HepG2 (cell line): Measurements from ENCODE around the gene KRT17.
"Not testable (repeated sequence)": the region's sequence is repeated elsewhere in the genome, so short reads cannot be mapped to it uniquely, and the experiment has no call there.

Experiments used
- ATF7-NPFF ChIP-seq: sonication (generic); formaldehyde crosslinking; IDR thresholded peaks from 2 replicates; pipeline ENCODE4 v1.8.1; 2023; ENCODE audit warnings: mild to moderate bottlenecking, low read depth, missing genetic modification reagents, moderate library complexity
- IRX3 ChIP-seq: sonication (generic); formaldehyde crosslinking; IDR thresholded peaks from 2 replicates; pipeline ENCODE4 v1.8.1; 2023; ENCODE audit warnings: mild to moderate bottlenecking, low read depth, missing genetic modification reagents, borderline replicate concordance
- KDM2A ChIP-seq: sonication (generic); formaldehyde crosslinking; IDR thresholded peaks from 2 replicates; pipeline ENCODE4 v1.4.0; 2020; ENCODE audit warnings: low read depth, missing genetic modification reagents, borderline replicate concordance
- RERE ChIP-seq: IDR thresholded peaks from 2 replicates; pipeline ENCODE4 v1.6.1; 2016; ENCODE audit warnings: low read depth, missing genetic modification reagents, missing compliant biosample characterization
- SMC3 ChIP-seq: IDR thresholded peaks from 2 replicates; pipeline ENCODE4 v1.6.1; 2011; ENCODE audit warnings: low read length, improper control_type of control experiment
- TFAP4 ChIP-seq: sonication (generic); IDR thresholded peaks from 2 replicates; pipeline ENCODE4 v1.6.1; 2016; ENCODE audit warnings: low read depth, borderline replicate concordance
- THAP8 ChIP-seq: sonication (generic); formaldehyde crosslinking; IDR thresholded peaks from 2 replicates; pipeline ENCODE4 v1.5.1; 2020; ENCODE audit warnings: missing genetic modification reagents, mild to moderate bottlenecking, borderline replicate concordance
- WIZ ChIP-seq: sonication (generic); formaldehyde crosslinking; IDR thresholded peaks from 2 replicates; pipeline ENCODE4 v1.5.1; 2020; ENCODE audit warnings: mild to moderate bottlenecking, missing genetic modification reagents
- ZNF333 ChIP-seq: sonication (generic); formaldehyde crosslinking; IDR thresholded peaks from 2 replicates; pipeline ENCODE4 v1.4.0; 2020; ENCODE audit warnings: mild to moderate bottlenecking, missing genetic modification reagents, borderline replicate concordance

- TF ChIP-seq KDM2A; ATF7-NPFF; IRX3; ZNF333 (CRISPR knock-in tag); THAP8 (CRISPR knock-in tag); WIZ (CRISPR knock-in tag); RERE (CRISPR knock-in tag); TFAP4; SMC3: not testable (repeated sequence)
Observed at GRCh38 chr17:41628073-41628370, 3.6 kb upstream of the KRT17 start.
